Heart right ventricle (tissue), 16 donors: ENCODE results near the gene CPLX3. TPM values are rescaled to one million over a fixed set of nuclear protein-coding genes. Genes with fewer than 3 reads are reported as not detected.

ENCODE experiments used
- ATAC-seq, 8 donors: fragments of 200-7000 bp; cut with Tn5 transposase; one replicate each; pipeline ENCODE4 v1.9.1; 2020; ENCODE audit warnings: mild to moderate bottlenecking in 8 of 8, moderate library complexity in 8 of 8, moderate number of reproducible peaks in 1 of 8
- DNase-seq, 2 donors: peaks; one replicate each; pipeline ENCODE4 v3.0.0-alpha.2; 2020
- H3K27ac ChIP-seq, 10 donors: fragments of 200-600 bp; sonication (generic) in 2 of 10; one replicate each; pipeline versions ENCODE4 v1.5.0 to v1.8.0; 2020 to 2022; ENCODE audit warnings: mild to moderate bottlenecking in 3 of 10
- H3K27me3 ChIP-seq, 7 donors: fragments of 200-600 bp; one replicate each; pipeline ENCODE4 v1.8.0; 2021 to 2022; ENCODE audit warnings: mild to moderate bottlenecking in 2 of 7
- H3K36me3 ChIP-seq, 9 donors: fragments of 200-600 bp; sonication (generic) in 1 of 9; one replicate each; pipeline versions ENCODE4 v1.5.0 to v1.8.0; 2020 to 2022; ENCODE audit warnings: mild to moderate bottlenecking in 2 of 9
- H3K4me1 ChIP-seq, 9 donors: fragments of 200-600 bp; sonication (generic) in 1 of 9; one replicate each; pipeline versions ENCODE4 v1.5.0 to v1.8.0; 2020 to 2022; ENCODE audit warnings: mild to moderate bottlenecking in 4 of 9
- H3K4me3 ChIP-seq, 10 donors: fragments of 200-600 bp; sonication (generic) in 2 of 10; one replicate each; pipeline versions ENCODE4 v1.5.0 to v1.8.0; 2020 to 2022; ENCODE audit warnings: mild to moderate bottlenecking in 7 of 10, moderate library complexity in 2 of 10
- H3K9me3 ChIP-seq, 11 donors: fragments of 200-600 bp in 10 of 11; sonication (generic) in 2 of 11; one replicate each; pipeline versions ENCODE4 v1.5.0 to v1.8.0; 2013 to 2022; ENCODE audit warnings: mild to moderate bottlenecking in 2 of 11, control low read depth in 1 of 11, moderate library complexity in 1 of 11
- CTCF ChIP-seq, 9 donors: fragments of 200-600 bp; sonication (generic) in 2 of 9; IDR thresholded peaks; one replicate each; pipeline versions ENCODE4 v1.5.0 to v1.8.0; 2021 to 2022; ENCODE audit warnings: antibody characterized with exemption in 9 of 9, mild to moderate bottlenecking in 5 of 9, moderate library complexity in 1 of 9
- WGBS, 2 donors: extraction: QIAGEN DNeasy Blood & Tissue Kit; methylation state at CpG; one replicate each; pipeline ENCODE4 v1.1.7; 2013; ENCODE audit warnings: inconsistent platforms in 1 of 2; 5-methylcytosine and 5-hydroxymethylcytosine counted together
- intact Hi-C, 10 donors: fragments of 100-400 bp; cut with DNase I; formaldehyde crosslinking; loops; one replicate each; pipeline versions ENCODE4 v1.11.1 to v1.14.2; 2022
- polyA plus RNA-seq, 2 donors: library from polyadenylated mRNA; stranded (reverse); fragments of 200-250 nt; gene quantifications; one replicate each; pipeline ENCODE4 v1.2.3, GENCODE V29; 2013
- total RNA-seq, 10 donors: library from RNA; stranded (reverse); fragmentation: NEBNext Ultra II Directional in 3 of 10; extraction: Animal tissue kit (Norgen Biotek cat#: 25700) in 3 of 10; gene quantifications; one replicate each; pipeline versions ENCODE4 v1.2.1 to v1.2.4, GENCODE V29; 2021 to 2023
- donor health status: Arrhythmogenic right ventricular cardiomyopathy.
- donor health status: ischemic (EF 13 %, LVEDD 7.1; RV severe dilation, severe dysfunction).
- donor health status: healthy with polysubstance abuse.
- donor health status: DM: no; HTN: yes; CAD: no.
- donor health status: DM: no; HTN: no; CAD: no.
- donor health status: ischemic (EF 25% LVEDD 6.9; RV normal size, moderate dysfunction).
- donor health status: ischemic (EF 25% LVEDD 5.7; RV mildly dilated, moderate dysfunction).
- donor health status: healthy.
- donor health status: DM: yes; HTN: yes; CAD: no.
- donor health status: Ischemic cardiomyopathy.
- donor health status: ischemic (EF 35%, LVEDD 5.7; RV mildly dilated, moderate dysfunction).
- donor health status: nonischemic (EF 11% LVEDD 7.7; RV severe dilation, severe dysfunction).
- donor health status: DM: yes; HTN: yes; CAD: no.
- donor health status: PGD.
- donor health status: ischemic (EF 29% LVEDD 5.4; RV normal size, mild dysfunction).
- donor health status: nonischemic (EF 23%, LVEDD 6.1; RV moderate dilation, normal function).

The CPLX3 gene
- total and polyA plus RNA-seq, 12 donors, result 0.04 to 14.6 (median 1.3) TPM; not detected in 1

DNA sequence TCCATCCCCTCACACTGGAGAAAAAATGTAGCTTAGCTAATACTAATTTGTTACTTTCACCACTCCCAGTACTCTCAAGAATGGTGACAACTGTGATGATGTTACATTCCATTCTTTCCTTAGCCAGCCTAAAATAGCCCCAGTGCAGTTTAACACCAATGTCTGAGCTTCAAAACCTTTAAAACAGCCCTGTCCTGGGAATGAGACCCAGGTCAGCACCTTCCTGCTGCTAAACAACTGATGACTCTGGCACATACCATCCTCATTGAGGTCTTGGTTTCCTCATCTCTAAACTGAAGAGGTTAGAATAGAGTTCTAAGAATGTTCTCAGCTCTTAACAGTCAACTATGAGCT lies 42.9 kb downstream of the CPLX3 start:
- H3K27ac ChIP-seq, result peak overlapping the region; percentile 47 to 94 (median 76)
- H3K4me1 ChIP-seq, result peaks cover 21 to 89% (median 78%) of the 10 kb centered on the region in 9 donors
- no peak for TF ChIP-seq CTCF (IDR thresholded peaks at IDR 0.05)
- ATAC-seq, result peak in 1 of 8 donors; percentile 29
- peak overlapping the region in 3 of 10 donors; percentile 9 to 16 (median 16) for H3K4me3 ChIP-seq
- H3K36me3 ChIP-seq, result peaks cover 0 to 13% (median 0%) of the 10 kb centered on the region in 9 donors
- no peaks in the 10 kb centered on the region for H3K9me3 ChIP-seq
- DNase-seq, result no peak
- no peaks in the 10 kb centered on the region for H3K27me3 ChIP-seq
- intact Hi-C loops, result loop anchor here in 1 of 10 donors (2.0 kb wide), 1 partner anchor 25 kb away; no protein-coding TSS in a partner anchor

DNA sequence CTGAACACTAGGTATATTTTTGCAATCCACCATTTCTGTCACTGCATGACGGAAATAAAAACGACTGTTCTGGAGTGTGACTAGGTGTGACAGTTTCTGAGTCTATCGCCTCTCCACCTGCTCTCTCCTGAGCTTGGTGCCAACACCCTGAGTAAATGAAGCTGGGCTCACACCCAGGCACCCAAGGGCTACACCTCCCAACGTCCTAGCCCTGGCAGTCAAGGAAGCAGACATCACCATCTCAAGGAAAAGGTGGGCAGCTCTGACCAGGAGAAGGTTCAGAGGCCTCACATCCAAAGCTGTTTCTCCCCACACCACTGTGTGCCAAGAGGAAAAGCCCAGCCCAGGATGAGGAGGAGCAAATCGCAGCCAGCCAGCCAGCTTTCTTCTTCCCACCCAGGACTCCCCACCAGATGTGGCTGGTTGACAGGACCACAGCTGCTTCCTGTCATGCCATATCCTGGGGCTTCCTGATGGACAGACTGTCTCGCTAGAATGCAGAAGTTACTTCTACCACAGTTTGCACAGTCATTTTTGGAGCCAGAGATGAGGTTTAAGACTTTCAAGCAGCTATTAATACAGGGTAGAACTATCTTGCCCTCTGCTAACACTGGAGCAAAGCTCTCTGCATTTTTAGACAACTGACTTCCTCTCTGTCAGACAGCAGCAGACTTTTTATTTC lies 43.4 kb downstream of the CPLX3 start:
- peaks cover 0 to 13% (median 0%) of the 10 kb centered on the region in 9 donors for H3K36me3 ChIP-seq
- TF ChIP-seq CTCF (IDR thresholded peaks at IDR 0.05), result no peak
- intact Hi-C loops, result loop anchor here in 1 of 10 donors (2.0 kb wide), 1 partner anchor 25 kb away; no protein-coding TSS in a partner anchor
- peak overlapping the region; percentile 47 to 94 (median 76) for H3K27ac ChIP-seq
- H3K27me3 ChIP-seq, result no peaks in the 10 kb centered on the region
- ATAC-seq, result peak; percentile 16 to 60 (median 38)
- peaks cover 21 to 84% (median 74%) of the 10 kb centered on the region in 9 donors for H3K4me1 ChIP-seq
- peak; percentile 59 to 81 for DNase-seq
- 20 to 21% methylated on average over 6 of the region's 6 CpGs for WGBS, 2 donors
- H3K4me3 ChIP-seq, result peak overlapping the region in 4 of 10 donors; percentile 9 to 21 (median 16)
- no peaks in the 10 kb centered on the region for H3K9me3 ChIP-seq

- Histone ChIP-seq H3K27me3 (no peaks in the 10 kb centered on the region), H3K4me1 (peaks cover 21 to 79% (median 72%) of the 10 kb centered on the region in 9 donors), H3K36me3 (peaks cover 0 to 13% (median 0%) of the 10 kb centered on the region in 9 donors), H3K27ac (peak overlapping the region in 9 of 10 donors; percentile 65 to 94 (median 78)), H3K9me3 (no peaks in the 10 kb centered on the region), H3K4me3 (peak overlapping the region in 5 of 10 donors; percentile 1 to 64 (median 16))
- no peak for DNase-seq
- ATAC-seq, result no peak
- intact Hi-C loops, result no loop called here
- no peak for TF ChIP-seq CTCF (IDR thresholded peaks at IDR 0.05)
- 30 to 33% methylated on average over 6 of the region's 6 CpGs for WGBS, 2 donors
Measured at GRCh38 chr15:74870436-74871215, 44.2 kb downstream of the CPLX3 start.

DNA sequence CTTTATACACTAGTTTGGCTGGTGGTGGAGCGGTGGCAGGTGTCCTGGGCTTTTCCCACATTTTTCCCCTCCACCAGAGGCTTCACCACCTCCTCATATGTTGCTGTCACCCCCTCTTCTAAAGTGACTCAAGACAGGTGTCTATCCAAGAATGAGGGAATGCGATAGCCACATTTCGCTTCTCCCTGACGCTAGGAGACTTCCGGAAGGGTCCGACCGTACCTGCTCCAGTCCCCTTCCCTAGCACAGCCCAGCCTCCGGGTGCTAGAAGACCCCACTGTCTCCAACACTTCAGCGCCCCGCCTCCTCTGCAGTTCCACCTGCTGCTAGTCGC lies 46.2 kb downstream of the CPLX3 start:
- no peaks in the 10 kb centered on the region for H3K9me3 ChIP-seq
- peak overlapping the region; percentile 57 to 94 (median 68) for H3K4me3 ChIP-seq
- H3K36me3 ChIP-seq, result peaks cover 0 to 9% (median 0%) of the 10 kb centered on the region in 9 donors
- peak overlapping the region; percentile 62 to 97 (median 94) for H3K27ac ChIP-seq
- no peak for ATAC-seq
- peaks cover 17 to 58% (median 55%) of the 10 kb centered on the region in 9 donors for H3K4me1 ChIP-seq
- no peaks in the 10 kb centered on the region for H3K27me3 ChIP-seq
- TF ChIP-seq CTCF (IDR thresholded peaks at IDR 0.05), result no peak
- intact Hi-C loops, result no loop called here
- no peak for DNase-seq
- WGBS, 2 donors, result 1 to 2% methylated on average over 11 of the region's 11 CpGs
